Measurements from ENCODE around the gene SNTN. TPM values are rescaled to one million over a fixed set of nuclear protein-coding genes. Genes with fewer than 3 reads are reported as not detected.

Gene SNTN
- total and polyA plus RNA-seq, 9 of the 15 experiments (the other 6 are each of a cell fraction or from before 2014, with no cell fraction given), result not detected

DNA sequence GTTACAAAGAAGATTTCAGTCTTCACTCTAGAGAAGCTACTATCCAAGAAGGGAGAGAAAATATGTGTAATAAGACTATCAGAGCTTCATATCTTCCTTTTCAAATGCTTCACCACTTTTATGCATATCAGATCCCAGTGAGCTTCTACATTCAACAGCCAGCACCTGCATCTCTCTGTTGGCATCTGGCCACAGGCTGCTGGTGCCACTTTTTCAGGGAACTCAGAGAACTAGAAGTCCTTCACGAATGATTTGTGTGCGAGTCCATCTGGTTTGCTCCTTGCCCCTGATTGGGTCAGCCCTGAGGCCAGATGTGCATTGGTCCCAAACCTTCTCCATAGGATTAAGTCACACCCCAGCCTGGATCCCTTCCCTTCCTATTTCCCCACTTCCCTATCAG, 22.1 kb downstream of the SNTN start:
- Histone ChIP-seq H3K4me3 (no peak overlapping the region), H2AFZ (ENCODE audit: low read depth, low read length) (no peak overlapping the region), H3K27ac (ENCODE audit: extremely low read depth, low read depth, low read length) (no peak overlapping the region), H3K27me3 (ENCODE audit: control insufficient read depth in 2 of 2, insufficient read depth in 2 of 2, low read length in 2 of 2) (no peaks in the 10 kb centered on the region), H3K9me1 (ENCODE audit: control insufficient read depth, insufficient read depth, low read length) (no peaks in the 10 kb centered on the region), H3K9me3 (replicated peaks; ENCODE audit: control insufficient read depth, insufficient read depth, low read depth, low read length) (no peaks in the 10 kb centered on the region), H3K4me2 (ENCODE audit: insufficient read depth, low read length) (no peak overlapping the region), H3K36me3 (ENCODE audit: control insufficient read depth, insufficient read depth, low read length) (no peaks in the 10 kb centered on the region), H3K9ac (ENCODE audit: insufficient read depth in 1 of 2, low read depth in 2 of 2, low read length in 2 of 2) (no peak overlapping the region), H3K4me1 (replicated peaks in 1 of 2; ENCODE audit: control insufficient read depth in 2 of 2, insufficient read depth in 2 of 2, low read length in 2 of 2) (no peaks in the 10 kb centered on the region), H3K79me2 (ENCODE audit: control insufficient read depth, insufficient read depth, low read length) (no peaks in the 10 kb centered on the region), H4K20me1 (replicated peaks; ENCODE audit: control insufficient read depth, insufficient read depth, low read length) (no peaks in the 10 kb centered on the region)
- POLR2A ChIA-PET, result no interaction called here
- CTCF ChIA-PET (ENCODE audit: low intra/inter-chr PET ratio), result no interaction called here
- TF ChIP-seq BDP1 (IDR thresholded peaks at IDR 0.05; ENCODE audit: insufficient read depth, insufficient read length) (no peak), ZNF76 (CRISPR knock-in tag; IDR thresholded peaks at IDR 0.05; ENCODE audit: borderline replicate concordance) (no peak), SIX5 (IDR thresholded peaks at IDR 0.05; ENCODE audit: borderline replicate concordance in 1 of 2, insufficient read depth in 1 of 2, low read depth in 1 of 2, low read length in 2 of 2) (no peak)
- TF ChIP-seq, protein P1, sequence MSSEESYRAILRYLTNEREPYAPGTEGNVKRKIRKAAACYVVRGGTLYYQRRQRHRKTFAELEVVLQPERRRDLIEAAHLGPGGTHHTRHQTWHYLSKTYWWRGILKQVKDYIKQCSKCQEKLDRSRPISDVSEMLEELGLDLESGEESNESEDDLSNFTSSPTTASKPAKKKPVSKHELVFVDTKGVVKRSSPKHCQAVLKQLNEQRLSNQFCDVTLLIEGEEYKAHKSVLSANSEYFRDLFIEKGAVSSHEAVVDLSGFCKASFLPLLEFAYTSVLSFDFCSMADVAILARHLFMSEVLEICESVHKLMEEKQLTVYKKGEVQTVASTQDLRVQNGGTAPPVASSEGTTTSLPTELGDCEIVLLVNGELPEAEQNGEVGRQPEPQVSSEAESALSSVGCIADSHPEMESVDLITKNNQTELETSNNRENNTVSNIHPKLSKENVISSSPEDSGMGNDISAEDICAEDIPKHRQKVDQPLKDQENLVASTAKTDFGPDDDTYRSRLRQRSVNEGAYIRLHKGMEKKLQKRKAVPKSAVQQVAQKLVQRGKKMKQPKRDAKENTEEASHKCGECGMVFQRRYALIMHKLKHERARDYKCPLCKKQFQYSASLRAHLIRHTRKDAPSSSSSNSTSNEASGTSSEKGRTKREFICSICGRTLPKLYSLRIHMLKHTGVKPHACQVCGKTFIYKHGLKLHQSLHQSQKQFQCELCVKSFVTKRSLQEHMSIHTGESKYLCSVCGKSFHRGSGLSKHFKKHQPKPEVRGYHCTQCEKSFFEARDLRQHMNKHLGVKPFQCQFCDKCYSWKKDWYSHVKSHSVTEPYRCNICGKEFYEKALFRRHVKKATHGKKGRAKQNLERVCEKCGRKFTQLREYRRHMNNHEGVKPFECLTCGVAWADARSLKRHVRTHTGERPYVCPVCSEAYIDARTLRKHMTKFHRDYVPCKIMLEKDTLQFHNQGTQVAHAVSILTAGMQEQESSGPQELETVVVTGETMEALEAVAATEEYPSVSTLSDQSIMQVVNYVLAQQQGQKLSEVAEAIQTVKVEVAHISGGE (CRISPR knock-in tag; IDR thresholded peaks at IDR 0.05), result peak in 1 of 3 experiments; percentile 34; a peak in 1 of 6 replicates
- TF ChIP-seq, protein P2, sequence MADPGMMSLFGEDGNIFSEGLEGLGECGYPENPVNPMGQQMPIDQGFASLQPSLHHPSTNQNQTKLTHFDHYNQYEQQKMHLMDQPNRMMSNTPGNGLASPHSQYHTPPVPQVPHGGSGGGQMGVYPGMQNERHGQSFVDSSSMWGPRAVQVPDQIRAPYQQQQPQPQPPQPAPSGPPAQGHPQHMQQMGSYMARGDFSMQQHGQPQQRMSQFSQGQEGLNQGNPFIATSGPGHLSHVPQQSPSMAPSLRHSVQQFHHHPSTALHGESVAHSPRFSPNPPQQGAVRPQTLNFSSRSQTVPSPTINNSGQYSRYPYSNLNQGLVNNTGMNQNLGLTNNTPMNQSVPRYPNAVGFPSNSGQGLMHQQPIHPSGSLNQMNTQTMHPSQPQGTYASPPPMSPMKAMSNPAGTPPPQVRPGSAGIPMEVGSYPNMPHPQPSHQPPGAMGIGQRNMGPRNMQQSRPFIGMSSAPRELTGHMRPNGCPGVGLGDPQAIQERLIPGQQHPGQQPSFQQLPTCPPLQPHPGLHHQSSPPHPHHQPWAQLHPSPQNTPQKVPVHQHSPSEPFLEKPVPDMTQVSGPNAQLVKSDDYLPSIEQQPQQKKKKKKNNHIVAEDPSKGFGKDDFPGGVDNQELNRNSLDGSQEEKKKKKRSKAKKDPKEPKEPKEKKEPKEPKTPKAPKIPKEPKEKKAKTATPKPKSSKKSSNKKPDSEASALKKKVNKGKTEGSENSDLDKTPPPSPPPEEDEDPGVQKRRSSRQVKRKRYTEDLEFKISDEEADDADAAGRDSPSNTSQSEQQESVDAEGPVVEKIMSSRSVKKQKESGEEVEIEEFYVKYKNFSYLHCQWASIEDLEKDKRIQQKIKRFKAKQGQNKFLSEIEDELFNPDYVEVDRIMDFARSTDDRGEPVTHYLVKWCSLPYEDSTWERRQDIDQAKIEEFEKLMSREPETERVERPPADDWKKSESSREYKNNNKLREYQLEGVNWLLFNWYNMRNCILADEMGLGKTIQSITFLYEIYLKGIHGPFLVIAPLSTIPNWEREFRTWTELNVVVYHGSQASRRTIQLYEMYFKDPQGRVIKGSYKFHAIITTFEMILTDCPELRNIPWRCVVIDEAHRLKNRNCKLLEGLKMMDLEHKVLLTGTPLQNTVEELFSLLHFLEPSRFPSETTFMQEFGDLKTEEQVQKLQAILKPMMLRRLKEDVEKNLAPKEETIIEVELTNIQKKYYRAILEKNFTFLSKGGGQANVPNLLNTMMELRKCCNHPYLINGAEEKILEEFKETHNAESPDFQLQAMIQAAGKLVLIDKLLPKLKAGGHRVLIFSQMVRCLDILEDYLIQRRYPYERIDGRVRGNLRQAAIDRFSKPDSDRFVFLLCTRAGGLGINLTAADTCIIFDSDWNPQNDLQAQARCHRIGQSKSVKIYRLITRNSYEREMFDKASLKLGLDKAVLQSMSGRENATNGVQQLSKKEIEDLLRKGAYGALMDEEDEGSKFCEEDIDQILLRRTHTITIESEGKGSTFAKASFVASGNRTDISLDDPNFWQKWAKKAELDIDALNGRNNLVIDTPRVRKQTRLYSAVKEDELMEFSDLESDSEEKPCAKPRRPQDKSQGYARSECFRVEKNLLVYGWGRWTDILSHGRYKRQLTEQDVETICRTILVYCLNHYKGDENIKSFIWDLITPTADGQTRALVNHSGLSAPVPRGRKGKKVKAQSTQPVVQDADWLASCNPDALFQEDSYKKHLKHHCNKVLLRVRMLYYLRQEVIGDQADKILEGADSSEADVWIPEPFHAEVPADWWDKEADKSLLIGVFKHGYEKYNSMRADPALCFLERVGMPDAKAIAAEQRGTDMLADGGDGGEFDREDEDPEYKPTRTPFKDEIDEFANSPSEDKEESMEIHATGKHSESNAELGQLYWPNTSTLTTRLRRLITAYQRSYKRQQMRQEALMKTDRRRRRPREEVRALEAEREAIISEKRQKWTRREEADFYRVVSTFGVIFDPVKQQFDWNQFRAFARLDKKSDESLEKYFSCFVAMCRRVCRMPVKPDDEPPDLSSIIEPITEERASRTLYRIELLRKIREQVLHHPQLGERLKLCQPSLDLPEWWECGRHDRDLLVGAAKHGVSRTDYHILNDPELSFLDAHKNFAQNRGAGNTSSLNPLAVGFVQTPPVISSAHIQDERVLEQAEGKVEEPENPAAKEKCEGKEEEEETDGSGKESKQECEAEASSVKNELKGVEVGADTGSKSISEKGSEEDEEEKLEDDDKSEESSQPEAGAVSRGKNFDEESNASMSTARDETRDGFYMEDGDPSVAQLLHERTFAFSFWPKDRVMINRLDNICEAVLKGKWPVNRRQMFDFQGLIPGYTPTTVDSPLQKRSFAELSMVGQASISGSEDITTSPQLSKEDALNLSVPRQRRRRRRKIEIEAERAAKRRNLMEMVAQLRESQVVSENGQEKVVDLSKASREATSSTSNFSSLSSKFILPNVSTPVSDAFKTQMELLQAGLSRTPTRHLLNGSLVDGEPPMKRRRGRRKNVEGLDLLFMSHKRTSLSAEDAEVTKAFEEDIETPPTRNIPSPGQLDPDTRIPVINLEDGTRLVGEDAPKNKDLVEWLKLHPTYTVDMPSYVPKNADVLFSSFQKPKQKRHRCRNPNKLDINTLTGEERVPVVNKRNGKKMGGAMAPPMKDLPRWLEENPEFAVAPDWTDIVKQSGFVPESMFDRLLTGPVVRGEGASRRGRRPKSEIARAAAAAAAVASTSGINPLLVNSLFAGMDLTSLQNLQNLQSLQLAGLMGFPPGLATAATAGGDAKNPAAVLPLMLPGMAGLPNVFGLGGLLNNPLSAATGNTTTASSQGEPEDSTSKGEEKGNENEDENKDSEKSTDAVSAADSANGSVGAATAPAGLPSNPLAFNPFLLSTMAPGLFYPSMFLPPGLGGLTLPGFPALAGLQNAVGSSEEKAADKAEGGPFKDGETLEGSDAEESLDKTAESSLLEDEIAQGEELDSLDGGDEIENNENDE (IDR thresholded peaks at IDR 0.05; ENCODE audit: low read depth, low read length), result no peak
- DNase-seq (ENCODE audit: extremely low read depth in 1 of 4, low spot score in 3 of 4) (no peak), FAIRE-seq (no peak), ATAC-seq (no peak)
- BruUV-seq (replicated peaks), result no TSS peak
- intact Hi-C loops (cut with micrococcal nuclease), result no loop called here
- 0% methylated on average over 2 of the region's 2 CpGs for WGBS (ENCODE audit: insufficient coverage, low coverage, missing lambda C conversion rate)
- in situ Hi-C loops (cut with MboI), result no loop called here

Measured in K562 (cell line).